ENCODE measurements around the gene C2orf78. TPM values are rescaled to one million over a fixed set of nuclear protein-coding genes. Genes with fewer than 3 reads are reported as not detected.

Gene C2orf78
- total and polyA plus RNA-seq, 2 of the 4 experiments (the other 2 are of a cell fraction): 0.03 TPM; not detected in 1

DNA sequence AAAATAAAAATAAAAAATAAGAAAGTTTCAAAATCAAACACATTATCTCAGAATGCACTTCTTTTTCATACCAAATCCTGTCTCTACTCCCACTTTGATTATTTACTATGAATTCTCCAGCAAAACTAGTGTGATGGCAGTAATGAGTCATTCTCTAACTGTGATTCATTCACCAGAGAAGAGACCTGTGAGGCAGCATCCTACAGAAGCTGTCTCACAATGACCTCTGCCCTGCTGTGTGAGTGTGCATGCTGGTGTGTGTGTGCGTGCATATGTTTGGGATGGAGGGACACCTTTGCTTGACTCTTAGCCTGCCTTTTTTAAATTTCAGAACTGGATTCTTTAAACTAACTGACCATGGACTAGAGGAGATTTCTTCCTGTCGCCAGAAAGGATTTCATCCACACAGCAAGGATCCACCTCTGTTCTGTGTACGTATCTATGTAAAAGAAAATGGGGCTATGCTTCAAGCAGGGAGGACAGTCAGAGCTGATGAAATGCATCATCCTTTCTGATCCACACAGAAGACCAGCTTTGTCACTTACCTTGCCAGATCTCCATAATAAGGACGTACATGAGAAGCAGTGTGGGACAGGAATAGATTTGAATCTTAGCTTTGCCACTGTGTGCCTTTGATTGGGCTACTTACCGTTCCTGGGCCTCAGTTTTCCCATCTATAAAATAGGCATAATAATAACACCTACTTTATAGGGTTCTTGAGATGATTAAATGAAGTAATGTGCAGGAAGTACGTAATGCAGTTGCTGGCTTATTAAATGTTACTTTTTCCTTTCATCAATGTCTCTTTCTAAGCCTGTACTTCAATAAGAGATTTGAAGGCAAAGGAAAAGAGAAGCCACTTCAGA, 76.0 kb downstream of the C2orf78 start:
- ChIA-PET POLR2A (ENCODE audit: unreplicated experiment) (no interaction called here), CTCF (no interaction called here)
- Histone ChIP-seq H3K23ac (ENCODE audit: low read depth, low read length) (no peak overlapping the region), H2BK5ac (ENCODE audit: low read depth, low read length, poor library complexity, severe bottlenecking) (no peak overlapping the region), H3K27me3 (ENCODE audit: control insufficient read depth, insufficient read depth, low read length) (no peaks in the 10 kb centered on the region), H3K27ac (ENCODE audit: insufficient read depth, low read length) (no peak overlapping the region), H3K36me3 (ENCODE audit: control insufficient read depth, insufficient read depth, low read length) (peaks cover 39% of the 10 kb centered on the region), H3K4me2 (ENCODE audit: low read depth, low read length) (no peak overlapping the region; the same call in 1 of the 2 replicates), H3K9me1 (ENCODE audit: insufficient read depth, low read length) (peaks cover 15% of the 10 kb centered on the region), H3K56ac (ENCODE audit: extremely low read depth, insufficient read depth, low read length) (no peak overlapping the region), H3K4me3 (ENCODE audit: insufficient read depth, low read depth, low read length) (no peak overlapping the region), H3K4me1 (ENCODE audit: control insufficient read depth, insufficient read depth, low read length) (peaks cover 10% of the 10 kb centered on the region), H2AFZ (replicated peaks; ENCODE audit: low read length, poor library complexity) (no peak overlapping the region), H2BK120ac (ENCODE audit: low read depth, low read length) (0 out of 2 replicates have a peak overlapping the region, but pooled peaks have one; percentile 4), H3K79me1 (ENCODE audit: low read depth in 1 of 2, low read length in 2 of 2) (peaks cover 0 to 18% of the 10 kb centered on the region in 2 experiments; a peak in 2 of 4 replicates), H3K9ac (ENCODE audit: low read depth, low read length) (no peak overlapping the region), H2BK20ac (ENCODE audit: low read depth, low read length) (no peak overlapping the region), H2AK9ac (replicated peaks; ENCODE audit: low read depth, low read length, poor library complexity) (no peak overlapping the region), H3K9me3 (ENCODE audit: control insufficient read depth, insufficient read depth, low read length) (no peaks in the 10 kb centered on the region), H3K14ac (replicated peaks; ENCODE audit: low read depth, low read length) (no peak overlapping the region; the same call in 1 of the 2 replicates), H4K8ac (ENCODE audit: low read depth in 2 of 2, low read length in 2 of 2) (no peak overlapping the region), H2BK15ac (ENCODE audit: low read depth, low read length) (no peak overlapping the region), H3K4ac (ENCODE audit: low read depth, low read length) (no peak overlapping the region; the same call in 1 of the 2 replicates), H4K91ac (ENCODE audit: insufficient read depth, low read depth, low read length) (no peak overlapping the region), H3K18ac (ENCODE audit: low read depth, low read length) (no peak overlapping the region; the same call in 1 of the 2 replicates), H4K20me1 (ENCODE audit: insufficient read depth, low read length) (peaks cover 12% of the 10 kb centered on the region; the same call in 1 of the 2 replicates), H2AK5ac (ENCODE audit: low read depth, low read length) (peak overlapping the region; percentile 37; the same call in 1 of the 2 replicates), H4K5ac (ENCODE audit: low read depth, low read length) (no peak overlapping the region)
- dilution Hi-C loops (cut with HindIII; ENCODE audit: low sequenced_read_pairs, unreplicated experiment): no loop called here
- peak; percentile 97 for DNase-seq
- no TSS peak for BruUV-seq (replicated peaks)
- ATAC-seq (ENCODE audit: low read depth): peak; percentile 97
- no CpG with 5 or more reads among the region's 6 CpGs for WGBS, 2 experiments (ENCODE audit: extremely low coverage in 2 of 2, insufficient read length in 1 of 2)
- intact Hi-C loops (cut with micrococcal nuclease): no loop called here
- in situ Hi-C loops (cut with MboI; ENCODE audit: low sequenced_read_pairs): no loop called here
- peak; percentile 83 for TF ChIP-seq BHLHE40 (IDR thresholded peaks at IDR 0.05; ENCODE audit: low read depth, low read length)
- TF ChIP-seq, protein P1, sequence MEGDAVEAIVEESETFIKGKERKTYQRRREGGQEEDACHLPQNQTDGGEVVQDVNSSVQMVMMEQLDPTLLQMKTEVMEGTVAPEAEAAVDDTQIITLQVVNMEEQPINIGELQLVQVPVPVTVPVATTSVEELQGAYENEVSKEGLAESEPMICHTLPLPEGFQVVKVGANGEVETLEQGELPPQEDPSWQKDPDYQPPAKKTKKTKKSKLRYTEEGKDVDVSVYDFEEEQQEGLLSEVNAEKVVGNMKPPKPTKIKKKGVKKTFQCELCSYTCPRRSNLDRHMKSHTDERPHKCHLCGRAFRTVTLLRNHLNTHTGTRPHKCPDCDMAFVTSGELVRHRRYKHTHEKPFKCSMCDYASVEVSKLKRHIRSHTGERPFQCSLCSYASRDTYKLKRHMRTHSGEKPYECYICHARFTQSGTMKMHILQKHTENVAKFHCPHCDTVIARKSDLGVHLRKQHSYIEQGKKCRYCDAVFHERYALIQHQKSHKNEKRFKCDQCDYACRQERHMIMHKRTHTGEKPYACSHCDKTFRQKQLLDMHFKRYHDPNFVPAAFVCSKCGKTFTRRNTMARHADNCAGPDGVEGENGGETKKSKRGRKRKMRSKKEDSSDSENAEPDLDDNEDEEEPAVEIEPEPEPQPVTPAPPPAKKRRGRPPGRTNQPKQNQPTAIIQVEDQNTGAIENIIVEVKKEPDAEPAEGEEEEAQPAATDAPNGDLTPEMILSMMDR (conservative IDR thresholded peaks at IDR 0.05; ENCODE audit: low read depth, low read length): no peak
- TF ChIP-seq FOS (IDR thresholded peaks at IDR 0.05; ENCODE audit: low read depth, low read length): peak; percentile 95
- peak; percentile 20; the same call in 1 of the 2 replicates for TF ChIP-seq NFE2L2 (IDR thresholded peaks at IDR 0.05; ENCODE audit: low read depth, low read length)
- TF ChIP-seq SMC3 (IDR thresholded peaks at IDR 0.05; ENCODE audit: low read depth, low read length): peak; percentile 12; the same call in 1 of the 2 replicates
- TF ChIP-seq MXI1 (IDR thresholded peaks at IDR 0.05; ENCODE audit: borderline replicate concordance, low read depth, low read length): peak; percentile 45; the same call in 1 of the 2 replicates
- peak; percentile 87 for TF ChIP-seq RCOR1 (IDR thresholded peaks at IDR 0.05; ENCODE audit: insufficient replicate concordance, low read length)
- TF ChIP-seq MAFK (IDR thresholded peaks at IDR 0.05; ENCODE audit: low read depth, low read length): no peak

Data from IMR-90 (cell line).